OCI-LY1 (cell line): ENCODE data around the gene TRIM68.
A peak's percentile ranks its signal among the peaks of the same experiment; 100 is the strongest.

Experiments
- H2AFZ ChIP-seq: fragments of 200-600 bp; sonication (generic), shearing (Covaris generic); 2 replicates; pipeline ENCODE4 v1.6.0; 2014; ENCODE audit warnings: antibody characterized with exemption, mild to moderate bottlenecking, low read length
- H3F3A ChIP-seq: fragments of 200-600 bp; sonication (generic), shearing (Covaris generic); 2 replicates; pipeline ENCODE4 v1.6.0; 2014; ENCODE audit warnings: mild to moderate bottlenecking, antibody characterized with exemption, low read length, moderate library complexity; ENCODE audit not compliant: insufficient read depth
- H3K27ac ChIP-seq: fragments of 200-600 bp; sonication (generic); 2 replicates; pipeline ENCODE4 v1.5.1; 2014; ENCODE audit warnings: low read length, mixed run types, mild to moderate bottlenecking, low read depth; ENCODE audit not compliant: poor library complexity, severe bottlenecking
- H3K27me3 ChIP-seq: fragments of 200-600 bp; sonication (generic); 2 replicates; pipeline ENCODE4 v1.6.0; 2014; ENCODE audit warnings: antibody characterized with exemption, mild to moderate bottlenecking, low read length, moderate library complexity; ENCODE audit not compliant: insufficient read depth
- H3K36me3 ChIP-seq: fragments of 200-600 bp; sonication (generic); 2 replicates; pipeline ENCODE4 v1.6.1; 2014; ENCODE audit warnings: mild to moderate bottlenecking, antibody characterized with exemption, low read length, moderate library complexity, mixed read lengths; ENCODE audit not compliant: insufficient read depth
- H3K4me1 ChIP-seq: fragments of 200-600 bp; sonication (generic); 2 replicates; pipeline ENCODE4 v1.5.1; 2014; ENCODE audit warnings: mild to moderate bottlenecking, low read length, moderate library complexity; ENCODE audit not compliant: insufficient read depth, severe bottlenecking
- H3K4me2 ChIP-seq: fragments of 200-600 bp; sonication (generic), shearing (Covaris generic); 2 replicates; pipeline ENCODE4 v1.6.1; 2014; ENCODE audit warnings: low read length
- H3K4me3 ChIP-seq: fragments of 200-600 bp; sonication (generic); 2 replicates; pipeline ENCODE4 v1.5.1; 2014; ENCODE audit warnings: low read length, low read depth, mild to moderate bottlenecking, mixed read lengths; ENCODE audit not compliant: poor library complexity, severe bottlenecking
- H3K79me2 ChIP-seq: fragments of 200-600 bp; shearing (Covaris generic); 2 replicates; pipeline ENCODE4 v1.6.1; 2016; ENCODE audit warnings: mixed run types, low read length, mixed read lengths; ENCODE audit not compliant: insufficient read depth
- H3K9ac ChIP-seq: fragments of 200-600 bp; sonication (generic), shearing (Covaris generic); 2 replicates; pipeline ENCODE4 v1.6.1; 2014; ENCODE audit warnings: mild to moderate bottlenecking, low read length, mixed read lengths
- H3K9me2 ChIP-seq: fragments of 200-600 bp; sonication (generic), shearing (Covaris generic); 2 replicates; pipeline ENCODE4 v1.6.1; 2014; ENCODE audit warnings: low read depth, mild to moderate bottlenecking, low read length, mixed read lengths
- H3K9me3 ChIP-seq: fragments of 200-600 bp; shearing (Covaris generic); 2 replicates; pipeline ENCODE4 v1.6.1; 2014; ENCODE audit warnings: low read length, mixed read lengths
- H4K20me1 ChIP-seq: fragments of 200-600 bp; sonication (generic), shearing (Covaris generic); 2 replicates; pipeline ENCODE4 v1.6.0; 2016; ENCODE audit warnings: mild to moderate bottlenecking, low read length; ENCODE audit not compliant: insufficient read depth
- EZH2 ChIP-seq: fragments of 200-600 bp; sonication (generic), shearing (Covaris generic); IDR thresholded peaks from 2 replicates; pipeline ENCODE4 v1.8.0; 2017; ENCODE audit warnings: borderline replicate concordance, mixed run types, mild to moderate bottlenecking, antibody characterized with exemption, low read length, moderate library complexity, mixed read lengths
- TF ChIP-seq, protein P1 (sequence below): fragments of 200-600 bp; sonication (generic), shearing (Covaris generic); IDR thresholded peaks from 2 replicates; pipeline ENCODE4 v1.5.1; 2017; ENCODE audit warnings: mild to moderate bottlenecking, antibody characterized with exemption, low read length, moderate library complexity, mixed read lengths

Gene TRIM68

DNA sequence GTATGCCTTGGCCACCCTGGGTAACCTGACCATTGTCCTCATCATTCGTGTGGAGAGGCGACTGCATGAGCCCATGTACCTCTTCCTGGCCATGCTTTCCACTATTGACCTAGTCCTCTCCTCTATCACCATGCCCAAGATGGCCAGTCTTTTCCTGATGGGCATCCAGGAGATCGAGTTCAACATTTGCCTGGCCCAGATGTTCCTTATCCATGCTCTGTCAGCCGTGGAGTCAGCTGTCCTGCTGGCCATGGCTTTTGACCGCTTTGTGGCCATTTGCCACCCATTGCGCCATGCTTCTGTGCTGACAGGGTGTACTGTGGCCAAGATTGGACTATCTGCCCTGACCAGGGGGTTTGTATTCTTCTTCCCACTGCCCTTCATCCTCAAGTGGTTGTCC, 31.9 kb upstream of the TRIM68 start:
- Histone ChIP-seq H4K20me1 (no peaks in the 10 kb centered on the region), H3K4me2 (no peak overlapping the region)

GRCh38 chr11:4637662-4638047, 29.6 kb upstream of the TRIM68 start:
- no peak overlapping the region for H2AFZ ChIP-seq
- H3K27me3 ChIP-seq, result no peaks in the 10 kb centered on the region
- H3K9ac ChIP-seq, result no peak overlapping the region
- no peaks in the 10 kb centered on the region for H4K20me1 ChIP-seq
- TF ChIP-seq EZH2, result no peak
- TF ChIP-seq, protein P1, sequence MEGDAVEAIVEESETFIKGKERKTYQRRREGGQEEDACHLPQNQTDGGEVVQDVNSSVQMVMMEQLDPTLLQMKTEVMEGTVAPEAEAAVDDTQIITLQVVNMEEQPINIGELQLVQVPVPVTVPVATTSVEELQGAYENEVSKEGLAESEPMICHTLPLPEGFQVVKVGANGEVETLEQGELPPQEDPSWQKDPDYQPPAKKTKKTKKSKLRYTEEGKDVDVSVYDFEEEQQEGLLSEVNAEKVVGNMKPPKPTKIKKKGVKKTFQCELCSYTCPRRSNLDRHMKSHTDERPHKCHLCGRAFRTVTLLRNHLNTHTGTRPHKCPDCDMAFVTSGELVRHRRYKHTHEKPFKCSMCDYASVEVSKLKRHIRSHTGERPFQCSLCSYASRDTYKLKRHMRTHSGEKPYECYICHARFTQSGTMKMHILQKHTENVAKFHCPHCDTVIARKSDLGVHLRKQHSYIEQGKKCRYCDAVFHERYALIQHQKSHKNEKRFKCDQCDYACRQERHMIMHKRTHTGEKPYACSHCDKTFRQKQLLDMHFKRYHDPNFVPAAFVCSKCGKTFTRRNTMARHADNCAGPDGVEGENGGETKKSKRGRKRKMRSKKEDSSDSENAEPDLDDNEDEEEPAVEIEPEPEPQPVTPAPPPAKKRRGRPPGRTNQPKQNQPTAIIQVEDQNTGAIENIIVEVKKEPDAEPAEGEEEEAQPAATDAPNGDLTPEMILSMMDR, result no peak
- no peaks in the 10 kb centered on the region for H3K36me3 ChIP-seq
- H3K79me2 ChIP-seq, result no peaks in the 10 kb centered on the region
- no peak overlapping the region for H3K27ac ChIP-seq
- no peaks in the 10 kb centered on the region for H3F3A ChIP-seq
- H3K4me2 ChIP-seq, result no peak overlapping the region
- H3K4me3 ChIP-seq, result no peak overlapping the region
- H3K9me2 ChIP-seq, result no peaks in the 10 kb centered on the region
- no peaks in the 10 kb centered on the region for H3K9me3 ChIP-seq
- H3K4me1 ChIP-seq, result no peaks in the 10 kb centered on the region

More for the DNA sequence above, 31.9 kb upstream of the TRIM68 start:
- H3K9me3 ChIP-seq, result no peaks in the 10 kb centered on the region
- H3K9ac ChIP-seq, result no peak overlapping the region
- TF ChIP-seq EZH2, result no peak
- no peak overlapping the region for H2AFZ ChIP-seq
- no peaks in the 10 kb centered on the region for H3K36me3 ChIP-seq
- no peaks in the 10 kb centered on the region for H3F3A ChIP-seq
- no peaks in the 10 kb centered on the region for H3K4me1 ChIP-seq
- no peak overlapping the region for H3K27ac ChIP-seq
- no peaks in the 10 kb centered on the region for H3K9me2 ChIP-seq
- H3K79me2 ChIP-seq, result no peaks in the 10 kb centered on the region
- no peaks in the 10 kb centered on the region for H3K27me3 ChIP-seq
- no peak overlapping the region for H3K4me3 ChIP-seq

DNA sequence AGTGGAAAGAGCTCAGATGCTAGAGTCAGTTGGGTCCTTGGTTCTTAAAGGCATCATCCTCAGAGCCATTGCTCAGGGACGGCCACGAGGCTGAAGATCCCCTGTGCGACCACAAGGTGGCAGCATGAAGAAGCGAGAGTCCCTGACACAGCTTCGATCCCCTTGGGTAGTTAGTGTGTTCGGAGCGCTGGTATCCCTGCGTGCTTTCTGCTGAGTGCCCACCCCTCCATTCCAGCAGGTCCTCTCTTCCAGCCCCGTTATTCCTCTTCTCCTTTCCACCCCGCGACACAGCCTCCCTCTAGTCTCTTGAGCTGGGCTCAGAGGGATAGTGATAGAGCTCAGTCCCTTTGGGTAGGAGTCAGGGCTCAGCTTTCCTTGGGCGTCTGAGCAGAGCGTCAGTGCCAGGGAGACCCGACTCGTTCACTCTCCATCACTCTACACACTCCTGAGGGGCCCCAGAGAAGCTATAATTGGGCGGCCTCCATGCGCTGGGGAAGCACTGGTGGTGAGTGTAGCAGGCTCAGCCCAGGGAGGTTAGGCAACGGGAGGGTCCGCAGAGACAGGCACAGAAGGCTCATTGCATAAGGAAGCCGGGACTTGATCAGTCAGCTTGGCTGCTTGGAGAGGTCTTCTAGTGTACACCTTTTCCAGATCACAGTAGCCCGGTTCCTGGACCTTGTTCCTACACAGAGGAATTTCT, 29.1 kb upstream of the TRIM68 start, which contains the start of gene OR51D1:
Gene OR51D1 (plus strand): TSS at position 516 of the 700 bp plus-strand sequence. CDS start 2,314 bp downstream, outside the sequence.
- Histone ChIP-seq H4K20me1 (no peaks in the 10 kb centered on the region), H3K9me2 (no peaks in the 10 kb centered on the region), H3F3A (no peaks in the 10 kb centered on the region), H3K36me3 (no peaks in the 10 kb centered on the region), H3K27me3 (no peaks in the 10 kb centered on the region), H3K27ac (no peak within 1 kb of the TSS), H3K4me3 (no peak within 1 kb of the TSS), H3K4me1 (no peaks in the 10 kb centered on the region), H3K79me2 (no peaks in the 10 kb centered on the region), H3K4me2 (no peak within 1 kb of the TSS), H3K9ac (no peak within 1 kb of the TSS), H2AFZ (no peak within 1 kb of the TSS), H3K9me3 (no peaks in the 10 kb centered on the region)
- TF ChIP-seq, protein P1, result peak; percentile 86
- TF ChIP-seq EZH2, result no peak

DNA sequence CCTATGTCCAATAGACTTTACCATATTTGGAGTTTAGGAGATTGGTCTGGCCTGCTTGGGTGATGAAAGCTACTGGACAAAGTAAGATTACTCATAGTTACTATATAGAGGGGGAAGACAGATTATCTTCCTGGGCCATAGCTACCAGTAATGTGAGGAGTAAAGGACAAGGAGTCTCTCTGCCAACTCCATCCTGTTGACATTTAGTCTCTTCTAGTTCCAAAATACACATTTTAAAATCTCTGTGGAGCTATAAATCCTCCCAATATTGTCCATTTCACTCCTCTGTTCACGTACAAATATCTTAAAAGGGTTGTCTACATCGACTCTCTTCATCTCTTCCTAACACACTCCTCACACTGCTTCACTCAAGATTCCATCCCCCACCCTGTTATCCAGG, 28.1 kb upstream of the TRIM68 start:
- no peaks in the 10 kb centered on the region for H4K20me1 ChIP-seq
- no peaks in the 10 kb centered on the region for H3K79me2 ChIP-seq
- no peak overlapping the region for H3K9ac ChIP-seq
- H3K36me3 ChIP-seq, result no peaks in the 10 kb centered on the region
- no peak overlapping the region for H3K27ac ChIP-seq
- no peak overlapping the region for H3K4me2 ChIP-seq
- no peak overlapping the region for H3K4me3 ChIP-seq
- H2AFZ ChIP-seq, result no peak overlapping the region
- H3K27me3 ChIP-seq, result no peaks in the 10 kb centered on the region
- no peak for TF ChIP-seq EZH2
- TF ChIP-seq, protein P1, result no peak
- no peaks in the 10 kb centered on the region for H3K9me2 ChIP-seq
- H3F3A ChIP-seq, result no peaks in the 10 kb centered on the region
- H3K4me1 ChIP-seq, result no peaks in the 10 kb centered on the region
- no peaks in the 10 kb centered on the region for H3K9me3 ChIP-seq
